H1 (cell line): ENCODE measurements around the gene ZBTB44. TPM values are rescaled to one million over a fixed set of nuclear protein-coding genes. Genes with fewer than 3 reads are reported as not detected.

ENCODE experiments used
- CTCF ChIA-PET: fragments of 300-600 bp; sonication (Branson Sonifier 250); formaldehyde crosslinking; loops from one replicate; lab custom pipeline; 2021; ENCODE audit not compliant: partially characterized antibody; lab: Charles Lee
- POLR2A ChIA-PET: fragments of 300-600 bp; sonication (Branson Sonifier 250); formaldehyde crosslinking; loops from one replicate; lab custom pipeline; 2021; ENCODE audit warnings: inconsistent platforms; ENCODE audit not compliant: partially characterized antibody; lab: Charles Lee
- DNase-seq, 2 experiments: peaks; one replicate each; pipeline versions ENCODE4 v3.0.0 to v3.0.0-alpha.2; 2010 to 2022; ENCODE audit warnings: low spot score in 2 of 2, low read depth in 1 of 2, mixed read lengths in 1 of 2
- FAIRE-seq: peaks from 2 replicates; lab custom pipeline; 2011; peaks lifted over from hg19 to GRCh38; lab: Jason Lieb, UNC
- H2AFZ ChIP-seq: 2 replicates; pipeline ENCODE4 v1.8.1; 2012; ENCODE audit warnings: low read length, inconsistent platforms
- H2AK5ac ChIP-seq: 2 replicates; pipeline ENCODE4 v1.6.1; 2013; ENCODE audit warnings: low read depth, low read length
- H2BK120ac ChIP-seq: replicated peaks from 2 replicates; pipeline ENCODE3; 2013; ENCODE audit warnings: low read depth, low read length, inconsistent platforms
- H2BK12ac ChIP-seq: 2 replicates; pipeline ENCODE4 v1.6.1; 2013; ENCODE audit warnings: low read depth, low read length
- H2BK15ac ChIP-seq: 2 replicates; pipeline ENCODE4 v1.6.1; 2013; ENCODE audit warnings: low read length
- H2BK20ac ChIP-seq: 2 replicates; pipeline ENCODE4 v1.6.1; 2013; ENCODE audit warnings: low read length
- H2BK5ac ChIP-seq: 2 replicates; pipeline ENCODE4 v1.6.1; 2013; ENCODE audit warnings: low read depth, low read length
- H3K14ac ChIP-seq: 2 replicates; pipeline ENCODE4 v1.6.1; 2013; ENCODE audit warnings: inconsistent platforms; ENCODE audit not compliant: insufficient read length
- H3K18ac ChIP-seq: 2 replicates; pipeline ENCODE4 v1.6.1; 2013; ENCODE audit warnings: low read length; ENCODE audit errors: extremely low read depth
- H3K23ac ChIP-seq: 2 replicates; pipeline ENCODE4 v1.6.1; 2013; ENCODE audit warnings: inconsistent platforms; ENCODE audit not compliant: insufficient read length
- H3K23me2 ChIP-seq: 2 replicates; pipeline ENCODE4 v1.6.1; 2013; ENCODE audit warnings: low read depth, low read length
- H3K27ac ChIP-seq: 2 replicates; pipeline ENCODE4 v1.6.1; 2011; ENCODE audit warnings: low read depth, low read length, inconsistent platforms
- H3K27me3 ChIP-seq, 4 experiments: replicated peaks in 1 of 4; 1 replicate in 1 of 4; 2 replicates in 3 of 4; pipeline versions ENCODE4 v1.6.1 to v1.8.1; 2011 to 2013; ENCODE audit warnings: low read length in 3 of 4, mild to moderate bottlenecking in 3 of 4, inconsistent platforms in 2 of 4, mixed read lengths in 2 of 4, moderate library complexity in 1 of 4; ENCODE audit not compliant: control insufficient read depth in 3 of 4, insufficient read depth in 3 of 4; ENCODE audit errors: extremely low read depth in 1 of 4
- H3K36me3 ChIP-seq, 4 experiments: 2 replicates each; pipeline versions ENCODE4 v1.6.1 to v1.8.1; 2011 to 2013; ENCODE audit warnings: mild to moderate bottlenecking in 4 of 4, low read length in 3 of 4, moderate library complexity in 2 of 4, control low read depth in 1 of 4, inconsistent platforms in 1 of 4; ENCODE audit not compliant: insufficient read depth in 4 of 4, control insufficient read depth in 2 of 4
- H3K4ac ChIP-seq: replicated peaks from 2 replicates; pipeline ENCODE3; 2013; ENCODE audit warnings: low read length, low read depth, mixed read lengths, inconsistent platforms; ENCODE audit not compliant: insufficient read length
- H3K4me1 ChIP-seq, 4 experiments: replicated peaks in 1 of 4; 1 replicate in 1 of 4; 2 replicates in 3 of 4; pipeline versions ENCODE4 v1.6.1 to v1.8.1; 2011 to 2013; ENCODE audit warnings: low read length in 3 of 4, inconsistent platforms in 2 of 4, mixed read lengths in 1 of 4; ENCODE audit not compliant: insufficient read depth in 4 of 4, control insufficient read depth in 3 of 4
- H3K4me2 ChIP-seq, 2 experiments: 2 replicates each; pipeline versions ENCODE4 v1.6.1 to v1.8.1; 2011 to 2013; ENCODE audit warnings: low read depth in 2 of 2, low read length in 2 of 2, control low read depth in 1 of 2, inconsistent platforms in 1 of 2, mild to moderate bottlenecking in 1 of 2; ENCODE audit not compliant: insufficient read depth in 1 of 2
- H3K4me3 ChIP-seq, 4 experiments: fragments of 200-600, 300-600 bp in 1 of 4; sonication (generic), shearing (Covaris generic), sonication (Bioruptor Twin) in 1 of 4; 2 replicates each; pipeline versions ENCODE4 v1.5.1 to v1.8.1; 2011 to 2016; ENCODE audit warnings: low read length in 4 of 4, low read depth in 3 of 4, control low read depth in 2 of 4, inconsistent platforms in 2 of 4, mild to moderate bottlenecking in 2 of 4, mixed read lengths in 1 of 4, moderate library complexity in 1 of 4; ENCODE audit not compliant: insufficient read depth in 2 of 4; ENCODE audit errors: extremely low read depth in 1 of 4
- H3K56ac ChIP-seq: replicated peaks from 2 replicates; pipeline ENCODE3; 2013; ENCODE audit warnings: low read depth, mild to moderate bottlenecking, mixed read lengths, low read length, inconsistent platforms; ENCODE audit not compliant: insufficient read length
- H3K79me1 ChIP-seq: 2 replicates; pipeline ENCODE4 v1.6.1; 2013; ENCODE audit warnings: low read depth, low read length, control low read depth
- H3K79me2 ChIP-seq, 2 experiments: 2 replicates each; pipeline versions ENCODE4 v1.6.1 to v1.8.1; 2012 to 2013; ENCODE audit warnings: low read length in 2 of 2, mild to moderate bottlenecking in 2 of 2, inconsistent platforms in 1 of 2; ENCODE audit not compliant: insufficient read depth in 2 of 2, control insufficient read depth in 1 of 2
- H3K9ac ChIP-seq, 4 experiments: replicated peaks in 1 of 4; 1 replicate in 1 of 4; 2 replicates in 3 of 4; pipeline versions ENCODE4 v1.6.1 to v1.8.1; 2011 to 2013; ENCODE audit warnings: low read depth in 3 of 4, low read length in 3 of 4, control low read depth in 2 of 4, mild to moderate bottlenecking in 2 of 4, moderate library complexity in 2 of 4, inconsistent platforms in 1 of 4; ENCODE audit errors: extremely low read depth in 1 of 4
- H3K9me3 ChIP-seq, 2 experiments: 2 replicates each; pipeline versions ENCODE4 v1.6.1 to v1.8.1; 2012 to 2013; ENCODE audit warnings: mild to moderate bottlenecking in 2 of 2, moderate library complexity in 2 of 2, control low read depth in 1 of 2, inconsistent platforms in 1 of 2, low read depth in 1 of 2, low read length in 1 of 2, mixed read lengths in 1 of 2; ENCODE audit not compliant: insufficient read depth in 2 of 2
- H4K20me1 ChIP-seq, 2 experiments: replicated peaks in 1 of 2; 2 replicates each; pipeline versions ENCODE3 to v1.8.1; 2011 to 2013; ENCODE audit warnings: inconsistent platforms in 2 of 2, low read length in 2 of 2, mild to moderate bottlenecking in 1 of 2; ENCODE audit not compliant: insufficient read depth in 2 of 2, control insufficient read depth in 1 of 2
- H4K5ac ChIP-seq: 2 replicates; pipeline ENCODE4 v1.6.1; 2013; ENCODE audit warnings: low read length, low read depth, mixed read lengths, inconsistent platforms; ENCODE audit not compliant: insufficient read length
- H4K8ac ChIP-seq: 2 replicates; pipeline ENCODE4 v1.8.0; 2013; ENCODE audit warnings: mild to moderate bottlenecking, moderate library complexity, low read length, inconsistent platforms; ENCODE audit not compliant: insufficient read depth; ENCODE audit errors: extremely low read depth
- H4K91ac ChIP-seq: replicated peaks from 2 replicates; pipeline ENCODE3; 2013; ENCODE audit warnings: low read length, mixed read lengths, inconsistent platforms; ENCODE audit not compliant: insufficient read length
- KDM5A ChIP-seq: fragments of 200-600 bp; IDR thresholded peaks from 2 replicates; pipeline ENCODE4 v1.7.1; 2012; ENCODE audit warnings: mild to moderate bottlenecking, low read length, inconsistent platforms, mixed read lengths
- WGBS, 2 experiments: shearing (Covaris generic) in 1 of 2; methylation state at CpG; one replicate each; pipeline versions ENCODE4 v1.1.6 to v1.1.7; 2013 to 2015; ENCODE audit warnings: low lambda C conversion rate in 2 of 2, mixed read lengths in 2 of 2, inconsistent platforms in 1 of 2, low coverage in 1 of 2, missing lambda C conversion rate in 1 of 2; ENCODE audit not compliant: insufficient replicate concordance in 2 of 2, insufficient coverage in 1 of 2, insufficient read length in 1 of 2; ENCODE audit errors: extremely low coverage in 1 of 2, missing lambda C conversion rate in 1 of 2; 5-methylcytosine and 5-hydroxymethylcytosine counted together
- polyA plus RNA-seq, 7 experiments: library from polyadenylated mRNA; depleted of rRNA in 3 of 7; stranded (reverse) in 5 of 7; unstranded in 2 of 7; fragments of >200 nt in 5 of 7; fragments of 200-250 nt in 2 of 7; gene quantifications; 1 replicate in 5 of 7; 2 replicates in 1 of 7; 4 replicates in 1 of 7; pipeline versions ENCODE4 v1.2.1 to v1.2.3, GENCODE V29; 2011 to 2013; ENCODE audit warnings: missing spikeins in 2 of 7, mixed read lengths in 2 of 7
- total RNA-seq: library from RNA; stranded (reverse); fragmentation: NEBNext Ultra II Directional; extraction: Animal tissue kit (Norgen Biotek cat#: 25700); gene quantifications from 2 replicates; pipeline ENCODE4 v1.2.1, GENCODE V29; 2021

Gene ZBTB44
- total and polyA plus RNA-seq, 2 of the 8 experiments (the other 6 are each of a cell fraction or from before 2014, with no cell fraction given) = 37.2 to 158 TPM

GRCh38 chr11:130243816-130244215, 70.9 kb downstream of the ZBTB44 start:
- Histone ChIP-seq H4K8ac (no peak overlapping the region), H4K20me1 (peaks cover 1 to 4% of the 10 kb centered on the region in 2 experiments), H3K36me3 (peaks cover 0 to 6% (median 4%) of the 10 kb centered on the region in 4 experiments; a peak in 6 of 8 replicates), H4K91ac (no peak overlapping the region), H2AK5ac (no peak overlapping the region), H3K23me2 (no peaks in the 10 kb centered on the region), H3K79me1 (no peaks in the 10 kb centered on the region; the same call in 1 of the 2 replicates), H3K27me3 (peaks cover 0 to 1% (median 0%) of the 10 kb centered on the region in 4 experiments; a peak in 1 of 7 replicates), H3K14ac (no peak overlapping the region), H2BK12ac (no peak overlapping the region), H3K4ac (no peak overlapping the region), H3K56ac (no peak overlapping the region), H3K9ac (no peak overlapping the region), H2BK20ac (no peak overlapping the region), H2AFZ (no peak overlapping the region), H3K79me2 (peaks cover 4 to 53% of the 10 kb centered on the region in 2 experiments; a peak in 3 of 4 replicates), H2BK120ac (no peak overlapping the region), H2BK5ac (no peak overlapping the region), H3K4me2 (no peak overlapping the region), H3K9me3 (no peaks in the 10 kb centered on the region), H3K18ac (no peak overlapping the region), H3K23ac (no peak overlapping the region), H3K4me1 (no peaks in the 10 kb centered on the region), H3K27ac (no peak overlapping the region), H3K4me3 (no peak overlapping the region), H4K5ac (no peak overlapping the region), H2BK15ac (no peak overlapping the region)
- WGBS, 2 experiments = 77% methylated on average over 2 of the region's 2 CpGs; no CpG with 5 or more reads in 1 of the 2 experiments
- DNase-seq (no peak), FAIRE-seq (no peak)
- CTCF ChIA-PET = interaction anchor here (0.7 to 1.3 kb wide), 3 partner anchors 8 to 236 kb away, joined by 3 read pairs; no protein-coding TSS in a partner anchor
- POLR2A ChIA-PET = no interaction called here
- no peak for TF ChIP-seq KDM5A
